Germinal center (tissue), 1 donor: ENCODE data around the gene TAGLN2.
A peak's percentile ranks its signal among the peaks of the same experiment; 100 is the strongest.

Experiments used
- DNase-seq: peaks from one replicate; pipeline ENCODE4 v3.0.0; 2012; ENCODE audit warnings: mixed read lengths, low spot score

Gene TAGLN2

DNA sequence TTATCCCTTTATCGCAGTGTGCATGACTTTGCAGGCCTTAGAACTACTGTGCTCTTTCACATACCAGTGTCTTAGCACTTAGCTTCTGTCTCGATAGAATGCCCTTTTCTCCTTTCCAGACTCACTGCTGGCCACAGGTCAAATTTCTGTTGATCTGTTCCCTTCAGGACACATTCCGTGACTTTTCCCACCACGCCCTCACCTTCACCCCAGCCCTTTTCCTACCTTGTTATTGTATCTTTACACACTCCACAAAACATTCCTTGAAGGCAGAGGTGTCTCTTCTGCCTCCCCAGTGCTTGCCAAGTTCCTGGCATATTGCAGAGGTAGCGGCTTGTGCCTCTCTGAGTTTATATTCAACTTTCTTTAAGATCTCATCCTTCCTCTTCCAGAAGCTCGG lies 23.8 kb upstream of the TAGLN2 start:
- no peak for DNase-seq

DNA sequence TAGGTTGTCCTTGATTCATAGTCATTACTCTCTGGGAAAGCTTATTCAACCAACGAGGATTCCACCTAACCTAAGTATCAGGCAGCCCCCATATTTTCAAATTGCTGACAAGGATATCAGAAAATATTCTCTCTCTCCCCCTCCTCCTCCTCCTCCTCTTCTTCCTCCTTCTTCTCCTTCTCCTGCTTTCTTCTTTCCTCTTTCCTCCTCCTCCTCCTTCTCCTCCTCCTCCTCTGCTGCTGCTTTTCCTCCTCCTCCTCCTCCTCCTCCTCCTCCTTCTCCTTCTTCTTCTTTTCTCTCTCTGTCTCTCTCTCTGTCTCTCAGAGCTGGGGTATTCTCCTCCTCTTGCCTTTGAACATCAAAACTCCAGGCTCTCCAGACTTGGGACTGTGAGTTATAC lies 22.6 kb upstream of the TAGLN2 start:
- no peak for DNase-seq

DNA sequence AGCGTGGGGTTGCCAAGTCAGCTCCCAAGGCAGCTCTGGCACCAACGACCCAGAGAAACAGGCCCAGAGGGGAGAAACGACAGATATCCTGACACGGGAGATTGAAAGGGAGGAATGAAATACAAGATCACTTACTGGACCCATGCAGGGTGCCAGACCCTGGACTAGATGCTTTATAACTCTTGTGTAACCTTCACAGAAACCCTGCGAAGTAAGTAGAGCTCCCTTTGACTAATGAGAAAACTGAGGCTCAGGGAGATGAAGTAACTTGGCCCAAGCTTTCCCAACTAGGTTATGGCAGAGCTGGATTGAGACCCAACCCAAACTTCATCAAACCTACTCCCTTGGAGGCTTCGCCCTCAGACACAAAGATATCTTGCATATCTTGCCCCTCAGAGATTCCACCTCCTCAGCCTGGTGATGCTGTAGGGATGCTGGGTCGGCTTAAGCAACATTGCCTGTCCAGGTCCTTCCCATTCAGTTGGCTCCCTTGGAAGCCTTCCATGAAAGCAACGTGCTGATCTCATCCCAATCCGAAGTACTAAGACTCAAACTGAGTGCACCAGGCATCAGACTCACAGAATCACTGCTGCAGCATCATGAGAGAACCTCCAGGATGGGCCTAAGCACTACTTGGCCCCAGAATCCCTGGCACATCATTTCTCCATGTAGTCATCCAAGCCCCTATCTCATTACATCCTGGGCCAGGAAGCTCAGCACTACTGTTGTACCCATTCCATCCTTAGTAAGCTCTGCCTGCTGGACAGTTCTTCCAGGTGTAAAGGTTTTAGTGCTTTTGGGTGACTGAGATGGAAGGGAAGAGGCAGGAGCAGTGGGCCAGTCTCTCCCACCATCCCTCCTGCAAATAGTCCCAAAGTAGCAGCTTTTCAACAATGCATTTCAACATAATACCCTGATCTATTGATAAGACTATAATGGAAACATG lies 21.2 kb upstream of the TAGLN2 start:
- no peak for DNase-seq

DNA sequence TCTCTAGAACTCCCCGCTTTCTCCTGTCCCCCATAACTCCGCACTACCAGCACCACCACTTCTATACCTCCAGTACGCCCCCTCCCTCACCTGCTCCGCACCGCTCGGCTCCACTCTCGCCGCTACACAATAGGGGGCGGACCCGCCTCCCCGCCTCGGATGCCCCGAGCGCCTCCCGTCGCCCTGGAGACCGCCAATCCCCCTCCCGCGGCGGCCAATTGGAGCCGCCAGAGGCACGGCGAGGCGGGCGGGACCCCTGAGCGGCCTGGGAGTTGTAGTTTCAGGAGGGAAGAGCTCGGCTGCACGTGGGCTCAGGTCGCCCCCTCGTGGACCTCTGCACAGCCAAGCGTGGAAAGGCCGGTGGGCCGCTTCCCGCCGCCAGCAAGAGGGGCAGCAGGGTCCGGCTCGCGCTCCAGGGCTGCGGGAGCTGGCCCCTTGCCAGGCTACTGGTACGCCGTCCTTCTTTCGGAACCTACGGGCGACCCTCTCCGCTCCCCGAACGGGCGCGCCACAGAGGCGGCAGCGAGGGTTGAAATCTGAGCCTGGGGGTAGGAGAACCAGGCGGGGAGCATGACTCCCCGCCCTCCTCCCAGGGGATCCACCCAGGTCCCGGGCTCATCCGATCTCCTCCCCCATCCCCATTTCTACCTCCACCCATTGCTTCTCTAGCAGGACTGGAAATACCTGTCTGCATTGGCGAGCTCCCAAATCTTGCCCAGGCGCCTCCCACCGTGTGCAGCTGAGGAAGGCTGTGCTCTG lies 20.4 kb upstream of the TAGLN2 start, which contains the start of gene IGSF9:
Gene IGSF9, minus strand, starts transcription at position 131 of the 759 bp plus-strand sequence. CDS start 2,159 bp downstream, outside the sequence.
- DNase-seq: peak; percentile 53

DNA sequence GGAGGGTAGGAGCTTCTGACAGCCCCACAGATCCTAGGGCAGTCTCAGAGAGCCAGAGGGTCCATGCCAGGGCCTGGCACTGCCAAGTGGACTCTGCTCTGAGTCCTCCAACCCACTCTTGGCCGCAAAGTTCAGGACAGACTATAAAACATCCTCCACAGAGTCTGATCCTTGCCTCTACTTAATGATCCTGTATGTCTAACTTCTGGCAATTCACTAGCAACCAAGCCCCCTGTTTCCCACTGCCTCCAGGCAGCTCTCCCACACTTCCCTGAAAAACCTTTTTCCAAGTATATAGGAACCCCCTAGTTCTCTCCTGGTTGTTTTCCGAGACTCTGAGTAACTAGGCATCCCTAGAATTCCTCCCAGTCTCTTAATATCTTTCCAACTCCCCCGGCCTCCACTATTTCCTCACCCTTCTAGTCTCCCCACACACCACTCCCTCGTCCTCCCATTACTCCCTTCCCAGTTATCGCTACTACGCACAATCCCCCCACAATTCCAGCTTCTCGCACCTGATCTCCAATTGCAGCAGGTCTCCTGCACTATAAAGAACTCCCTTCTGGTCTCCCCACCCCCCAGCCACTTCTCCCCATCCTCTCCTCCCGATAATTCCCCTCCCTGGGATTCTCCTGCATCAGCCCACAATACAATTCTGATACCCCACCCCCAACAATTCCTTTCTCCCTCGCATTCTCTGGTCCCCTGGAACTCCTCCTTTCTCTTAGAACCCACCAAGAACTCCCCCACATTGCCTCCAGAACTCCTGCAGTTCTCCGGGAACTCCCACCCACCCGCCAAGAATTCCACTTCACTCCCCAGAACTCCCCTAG lies 19.5 kb upstream of the TAGLN2 start:
- DNase-seq: no peak

GRCh38 chr1:159943908-159944622 lies 18.8 kb upstream of the TAGLN2 start:
- DNase-seq: no peak

GRCh38 chr1:159943278-159943640 lies 18.0 kb upstream of the TAGLN2 start:
- DNase-seq: no peak

DNA sequence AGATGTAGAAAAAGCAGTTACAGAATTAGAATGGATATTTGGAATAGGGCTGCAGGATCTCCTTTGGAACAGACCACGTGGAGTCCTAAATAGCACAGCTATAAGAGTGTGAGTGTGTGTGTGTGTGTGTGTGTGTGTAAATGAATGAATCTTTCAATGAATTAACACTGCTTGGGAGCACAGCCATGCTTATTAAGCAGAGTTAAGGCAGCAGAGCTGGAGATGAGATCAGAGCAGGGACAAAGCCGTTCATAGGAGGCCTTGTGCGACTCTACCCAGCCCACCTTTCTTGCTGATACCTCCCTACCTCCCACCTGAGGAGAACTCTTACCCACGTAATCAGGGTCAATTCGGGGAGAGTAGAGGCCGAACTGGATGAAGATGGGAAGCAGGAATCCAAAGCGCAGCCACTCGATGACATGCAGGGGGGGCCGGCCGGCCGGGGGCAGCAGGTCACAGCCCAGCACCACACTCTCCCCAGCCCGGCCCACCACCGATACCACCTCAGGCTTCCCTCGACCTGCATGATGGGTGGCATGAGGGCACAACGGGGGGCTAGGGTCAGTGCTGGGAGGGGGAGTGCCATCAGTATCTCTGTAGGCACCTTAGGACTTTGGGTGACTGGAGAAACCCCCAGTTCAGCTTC lies 17.4 kb upstream of the TAGLN2 start:
- DNase-seq: no peak

DNA sequence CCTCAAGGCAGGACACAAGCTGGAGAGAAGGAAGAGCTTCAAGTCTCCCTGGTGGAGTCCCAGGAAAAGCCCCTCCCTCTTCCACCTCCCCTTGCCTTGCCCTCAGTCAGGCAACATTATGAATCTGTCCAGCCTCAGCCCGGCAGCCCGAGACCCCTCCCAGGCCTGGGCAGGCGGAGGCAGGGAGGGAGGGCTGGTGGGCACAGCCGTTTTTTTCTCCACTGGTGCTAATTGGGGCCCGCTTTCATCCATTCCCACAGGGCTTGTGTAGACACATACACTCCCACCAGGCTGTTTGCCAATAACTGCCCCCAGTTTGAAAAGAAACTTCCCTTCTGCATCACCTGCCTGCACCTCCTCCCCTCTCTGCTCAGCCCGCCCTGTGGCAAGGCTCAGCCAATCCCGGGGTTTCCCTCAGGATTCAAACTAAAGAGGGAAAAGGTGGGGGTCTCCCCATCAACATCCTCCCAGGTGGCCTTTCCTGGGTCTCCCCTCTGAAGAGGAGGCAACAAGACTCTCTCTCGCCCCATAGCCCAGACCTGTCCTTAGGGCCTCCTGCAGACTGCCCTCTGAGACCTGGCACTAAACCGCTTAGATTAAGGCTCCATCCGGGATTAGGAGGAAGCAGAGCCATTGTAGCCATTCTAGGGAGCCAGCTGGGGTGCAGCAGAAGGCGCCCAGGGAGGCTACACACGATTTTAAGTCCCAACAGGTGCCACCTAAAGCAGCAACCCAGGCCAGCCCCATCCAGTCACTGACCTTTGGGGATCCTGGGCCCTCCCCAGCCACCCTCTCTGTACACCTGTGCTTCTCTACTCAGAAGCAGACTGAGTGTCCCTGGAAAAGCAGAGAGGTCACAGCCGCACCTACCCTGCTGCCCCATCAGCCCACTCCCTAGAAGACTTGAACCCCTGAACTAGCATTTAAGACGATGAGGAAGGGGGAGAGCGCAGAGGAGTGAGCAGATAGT lies 16.6 kb upstream of the TAGLN2 start:
- DNase-seq: no peak

DNA sequence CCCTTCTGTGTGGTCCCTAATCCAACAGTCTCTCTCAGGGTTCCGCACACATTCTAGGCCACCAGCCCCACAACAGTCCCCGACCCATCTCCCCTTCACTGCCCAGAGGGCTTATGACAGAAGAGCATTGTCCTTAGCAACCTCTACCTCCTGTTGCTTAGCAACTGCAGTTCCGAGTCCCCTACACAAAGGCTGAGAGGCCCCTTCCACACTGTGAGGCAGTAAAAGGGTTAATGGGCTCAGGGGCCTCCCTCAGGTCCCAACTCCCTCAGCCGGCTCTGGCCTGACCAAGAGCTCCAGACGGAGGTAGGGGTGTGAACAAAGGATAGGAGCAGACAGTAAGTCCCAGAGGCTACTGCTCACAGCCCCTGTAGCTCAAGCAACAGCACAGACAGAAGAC lies 15.8 kb upstream of the TAGLN2 start:
- DNase-seq: no peak

DNA sequence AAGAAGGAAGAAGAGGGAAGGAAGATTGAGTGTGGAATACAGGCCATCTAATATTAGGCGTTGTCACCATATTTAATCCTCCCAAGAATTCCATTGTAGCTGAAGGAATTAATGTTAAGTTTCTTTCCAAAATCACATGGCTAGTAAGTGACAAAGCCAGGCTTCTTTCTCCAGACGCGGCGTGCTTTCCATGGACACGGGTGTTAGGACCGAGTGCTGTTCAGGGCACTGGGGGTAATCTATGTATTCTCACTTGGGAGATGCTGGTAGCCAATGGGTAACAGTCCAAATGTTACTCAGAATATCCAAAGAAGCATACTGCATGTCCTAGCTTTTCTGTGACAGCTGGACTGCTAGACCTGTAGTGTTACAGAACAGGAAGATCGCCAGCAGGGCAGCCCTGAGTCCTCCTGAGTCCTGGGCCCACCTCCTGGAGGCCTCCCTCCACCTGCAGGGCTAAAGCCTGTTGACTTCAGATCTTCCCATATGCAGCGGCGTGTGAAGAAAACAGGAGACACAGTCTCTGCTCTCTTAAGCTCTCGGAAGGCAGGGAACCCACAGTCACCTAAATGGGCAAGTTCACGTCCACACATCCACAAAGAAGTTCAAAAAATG lies 14.8 kb upstream of the TAGLN2 start:
- DNase-seq: no peak

GRCh38 chr1:159939678-159940002 lies 14.3 kb upstream of the TAGLN2 start:
- no peak for DNase-seq

- no peak for DNase-seq
These were observed 13.8 kb upstream of the TAGLN2 start for GRCh38 chr1:159938905-159939677.

- DNase-seq: no peak
These were observed 13.0 kb upstream of the TAGLN2 start for GRCh38 chr1:159938211-159938852.

GRCh38 chr1:159937054-159937750 lies 11.9 kb upstream of the TAGLN2 start:
- no peak for DNase-seq

GRCh38 chr1:159936273-159936904 lies 11.1 kb upstream of the TAGLN2 start:
- DNase-seq: peak; percentile 86

- peak; percentile 37 for DNase-seq
These were observed 10.5 kb upstream of the TAGLN2 start for GRCh38 chr1:159935719-159936272.
